GM12872 (cell line): ENCODE measurements around the gene ATG10.
A peak's percentile ranks its signal among the peaks of the same experiment; 100 is the strongest.

Experiments used
- TF ChIP-seq, protein P1 (sequence below): IDR thresholded peaks from 3 replicates; pipeline ENCODE4 v1.5.1; 2011; ENCODE audit warnings: low read depth, mild to moderate bottlenecking, low read length, moderate library complexity; ENCODE audit not compliant: insufficient read depth

ATG10 gene

GRCh38 chr5:82165740-82166530 lies 194.1 kb downstream of the ATG10 start:
- TF ChIP-seq, protein P1, sequence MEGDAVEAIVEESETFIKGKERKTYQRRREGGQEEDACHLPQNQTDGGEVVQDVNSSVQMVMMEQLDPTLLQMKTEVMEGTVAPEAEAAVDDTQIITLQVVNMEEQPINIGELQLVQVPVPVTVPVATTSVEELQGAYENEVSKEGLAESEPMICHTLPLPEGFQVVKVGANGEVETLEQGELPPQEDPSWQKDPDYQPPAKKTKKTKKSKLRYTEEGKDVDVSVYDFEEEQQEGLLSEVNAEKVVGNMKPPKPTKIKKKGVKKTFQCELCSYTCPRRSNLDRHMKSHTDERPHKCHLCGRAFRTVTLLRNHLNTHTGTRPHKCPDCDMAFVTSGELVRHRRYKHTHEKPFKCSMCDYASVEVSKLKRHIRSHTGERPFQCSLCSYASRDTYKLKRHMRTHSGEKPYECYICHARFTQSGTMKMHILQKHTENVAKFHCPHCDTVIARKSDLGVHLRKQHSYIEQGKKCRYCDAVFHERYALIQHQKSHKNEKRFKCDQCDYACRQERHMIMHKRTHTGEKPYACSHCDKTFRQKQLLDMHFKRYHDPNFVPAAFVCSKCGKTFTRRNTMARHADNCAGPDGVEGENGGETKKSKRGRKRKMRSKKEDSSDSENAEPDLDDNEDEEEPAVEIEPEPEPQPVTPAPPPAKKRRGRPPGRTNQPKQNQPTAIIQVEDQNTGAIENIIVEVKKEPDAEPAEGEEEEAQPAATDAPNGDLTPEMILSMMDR = peak; percentile 69

GRCh38 chr5:82167372-82167935 lies 195.6 kb downstream of the ATG10 start:
- TF ChIP-seq, protein P1 = no peak

- TF ChIP-seq, protein P1 = no peak
Observed at GRCh38 chr5:82168294-82168693, 196.5 kb downstream of the ATG10 start.

- TF ChIP-seq, protein P1 = no peak
Observed at GRCh38 chr5:82169892-82170291, 198.1 kb downstream of the ATG10 start.

DNA sequence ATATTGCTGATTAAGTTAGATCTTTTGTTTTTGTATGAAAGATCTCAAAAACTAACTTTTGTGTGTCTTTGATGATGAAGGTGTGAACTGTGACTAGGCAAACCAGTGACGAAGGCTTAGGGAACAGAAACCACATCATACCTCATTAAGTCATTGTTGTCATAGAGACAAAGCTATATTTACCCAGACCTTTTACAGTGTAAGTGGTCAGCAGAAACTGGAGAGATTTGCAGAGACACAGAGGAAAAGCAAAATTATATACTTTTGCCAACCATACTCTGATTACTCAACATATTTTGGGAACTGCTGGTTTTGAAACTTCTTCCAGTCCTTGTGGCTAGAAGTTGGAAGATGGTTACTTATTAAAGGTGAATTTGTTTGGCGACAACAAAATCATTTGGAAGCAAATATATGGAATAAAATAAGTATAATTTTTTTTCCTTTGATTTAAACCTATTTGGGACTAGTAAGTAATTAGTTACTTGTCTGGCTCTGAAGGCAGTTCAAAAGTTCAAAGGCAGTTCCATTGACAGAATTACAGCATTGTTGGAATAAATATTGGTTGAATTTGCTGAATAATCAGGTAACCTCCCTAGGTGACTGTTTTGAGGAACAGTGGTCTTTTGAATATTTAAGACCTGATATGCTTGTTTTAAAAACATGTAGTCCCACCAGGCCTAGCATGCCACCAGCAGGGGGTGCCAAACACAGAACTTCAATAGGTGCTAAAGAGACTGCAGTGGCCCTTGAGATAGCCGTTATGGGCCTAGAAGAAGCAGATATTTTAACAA lies 202.5 kb downstream of the ATG10 start:
- TF ChIP-seq, protein P1 = peak; percentile 70

GRCh38 chr5:82174919-82175219 lies 203.0 kb downstream of the ATG10 start:
- TF ChIP-seq, protein P1 = no peak

DNA sequence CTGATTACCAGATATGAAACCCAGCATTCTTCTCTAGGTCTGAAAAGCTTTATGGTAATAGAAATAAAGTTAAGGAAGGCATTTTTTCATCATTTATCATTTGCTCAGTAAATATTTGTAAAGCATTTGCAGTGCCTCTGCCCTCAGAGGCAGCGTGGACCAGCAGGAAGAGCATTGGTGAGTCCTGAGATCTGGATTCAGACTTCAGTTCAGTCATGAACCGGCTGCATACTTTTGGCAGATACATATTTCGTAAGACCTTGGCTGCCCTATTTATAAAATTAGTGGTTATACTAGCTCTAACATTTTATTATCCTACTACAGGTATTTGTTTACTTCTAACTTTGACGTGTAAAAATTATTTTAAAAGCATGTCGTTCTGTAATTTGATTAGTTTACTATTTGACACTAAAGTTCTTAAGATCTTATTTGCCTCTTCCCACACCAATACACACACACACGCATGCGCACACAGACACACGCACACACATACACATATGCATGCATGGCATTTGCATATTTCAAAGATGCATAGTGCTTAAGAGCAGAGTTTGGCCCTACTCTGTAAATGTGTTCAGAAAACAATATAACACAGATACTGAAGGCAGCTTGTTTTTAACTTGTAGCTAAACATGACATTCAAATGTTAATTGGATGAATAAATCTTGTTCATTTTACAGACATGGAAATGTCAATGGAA lies 204.4 kb downstream of the ATG10 start:
- TF ChIP-seq, protein P1 = no peak
